CD4-positive, alpha-beta T cell treated with Interferon alpha-2 for 1 hour (primary cell): ENCODE measurements around the gene SHLD2.
"Not testable (repeated sequence)": the region's sequence is repeated elsewhere in the genome, so short reads cannot be mapped to it uniquely, and the experiment has no call there.

Source experiments
- DNase-seq, 2 donors: peaks; one replicate each; pipeline ENCODE4 v3.0.0-alpha.2; 2020 to 2022

Gene SHLD2

GRCh38 chr10:87222789-87223188 is 127.8 kb downstream of the SHLD2 start:
- DNase-seq, result not testable (repeated sequence)

GRCh38 chr10:87225148-87225547 is 130.1 kb downstream of the SHLD2 start, which contains the start of gene NUTM2A:
NUTM2A (plus strand) TSS chr10:87225448; CDS start chr10:87225831, 383 bp downstream.
- DNase-seq, result not testable (repeated sequence)

- not testable (repeated sequence) for DNase-seq
These were observed 133.2 kb downstream of the SHLD2 start for GRCh38 chr10:87228247-87228646.

GRCh38 chr10:87229211-87229610 is 134.2 kb downstream of the SHLD2 start:
- DNase-seq, result not testable (repeated sequence)

- not testable (repeated sequence) for DNase-seq
These were observed 139.8 kb downstream of the SHLD2 start for GRCh38 chr10:87234854-87235253.

GRCh38 chr10:87237244-87237643 is 142.2 kb downstream of the SHLD2 start:
- not testable (repeated sequence) for DNase-seq

GRCh38 chr10:87239346-87239808 is 144.4 kb downstream of the SHLD2 start:
- not testable (repeated sequence) for DNase-seq
